ENCODE results near the gene NAP1L4.

- TF ChIP-seq, protein P1, sequence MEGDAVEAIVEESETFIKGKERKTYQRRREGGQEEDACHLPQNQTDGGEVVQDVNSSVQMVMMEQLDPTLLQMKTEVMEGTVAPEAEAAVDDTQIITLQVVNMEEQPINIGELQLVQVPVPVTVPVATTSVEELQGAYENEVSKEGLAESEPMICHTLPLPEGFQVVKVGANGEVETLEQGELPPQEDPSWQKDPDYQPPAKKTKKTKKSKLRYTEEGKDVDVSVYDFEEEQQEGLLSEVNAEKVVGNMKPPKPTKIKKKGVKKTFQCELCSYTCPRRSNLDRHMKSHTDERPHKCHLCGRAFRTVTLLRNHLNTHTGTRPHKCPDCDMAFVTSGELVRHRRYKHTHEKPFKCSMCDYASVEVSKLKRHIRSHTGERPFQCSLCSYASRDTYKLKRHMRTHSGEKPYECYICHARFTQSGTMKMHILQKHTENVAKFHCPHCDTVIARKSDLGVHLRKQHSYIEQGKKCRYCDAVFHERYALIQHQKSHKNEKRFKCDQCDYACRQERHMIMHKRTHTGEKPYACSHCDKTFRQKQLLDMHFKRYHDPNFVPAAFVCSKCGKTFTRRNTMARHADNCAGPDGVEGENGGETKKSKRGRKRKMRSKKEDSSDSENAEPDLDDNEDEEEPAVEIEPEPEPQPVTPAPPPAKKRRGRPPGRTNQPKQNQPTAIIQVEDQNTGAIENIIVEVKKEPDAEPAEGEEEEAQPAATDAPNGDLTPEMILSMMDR (IDR thresholded peaks at IDR 0.05): no peak
- TF ChIP-seq, protein P2, sequence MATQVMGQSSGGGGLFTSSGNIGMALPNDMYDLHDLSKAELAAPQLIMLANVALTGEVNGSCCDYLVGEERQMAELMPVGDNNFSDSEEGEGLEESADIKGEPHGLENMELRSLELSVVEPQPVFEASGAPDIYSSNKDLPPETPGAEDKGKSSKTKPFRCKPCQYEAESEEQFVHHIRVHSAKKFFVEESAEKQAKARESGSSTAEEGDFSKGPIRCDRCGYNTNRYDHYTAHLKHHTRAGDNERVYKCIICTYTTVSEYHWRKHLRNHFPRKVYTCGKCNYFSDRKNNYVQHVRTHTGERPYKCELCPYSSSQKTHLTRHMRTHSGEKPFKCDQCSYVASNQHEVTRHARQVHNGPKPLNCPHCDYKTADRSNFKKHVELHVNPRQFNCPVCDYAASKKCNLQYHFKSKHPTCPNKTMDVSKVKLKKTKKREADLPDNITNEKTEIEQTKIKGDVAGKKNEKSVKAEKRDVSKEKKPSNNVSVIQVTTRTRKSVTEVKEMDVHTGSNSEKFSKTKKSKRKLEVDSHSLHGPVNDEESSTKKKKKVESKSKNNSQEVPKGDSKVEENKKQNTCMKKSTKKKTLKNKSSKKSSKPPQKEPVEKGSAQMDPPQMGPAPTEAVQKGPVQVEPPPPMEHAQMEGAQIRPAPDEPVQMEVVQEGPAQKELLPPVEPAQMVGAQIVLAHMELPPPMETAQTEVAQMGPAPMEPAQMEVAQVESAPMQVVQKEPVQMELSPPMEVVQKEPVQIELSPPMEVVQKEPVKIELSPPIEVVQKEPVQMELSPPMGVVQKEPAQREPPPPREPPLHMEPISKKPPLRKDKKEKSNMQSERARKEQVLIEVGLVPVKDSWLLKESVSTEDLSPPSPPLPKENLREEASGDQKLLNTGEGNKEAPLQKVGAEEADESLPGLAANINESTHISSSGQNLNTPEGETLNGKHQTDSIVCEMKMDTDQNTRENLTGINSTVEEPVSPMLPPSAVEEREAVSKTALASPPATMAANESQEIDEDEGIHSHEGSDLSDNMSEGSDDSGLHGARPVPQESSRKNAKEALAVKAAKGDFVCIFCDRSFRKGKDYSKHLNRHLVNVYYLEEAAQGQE (IDR thresholded peaks at IDR 0.05; ENCODE audit: insufficient read depth in 1 of 2, low read depth in 2 of 2, low read length in 1 of 2): no peak
- TF ChIP-seq POLR2AphosphoS5 (IDR thresholded peaks at IDR 0.05; ENCODE audit: low read depth, low read length): no peak
These were observed 10.3 kb upstream of the NAP1L4 start for GRCh38 chr11:3002351-3002861.

Measured in Panc1 (cell line).